HCT116 (cell line): ENCODE results near the gene DCK. TPM values are rescaled to one million over a fixed set of nuclear protein-coding genes. Genes with fewer than 3 reads are reported as not detected.

ENCODE experiments used
- ATAC-seq: fragments of 200-7000 bp; cut with Tn5 transposase; 2 replicates; pipeline ENCODE4 v1.9.1; 2020; ENCODE audit warnings: mild to moderate bottlenecking, moderate library complexity
- BruUV-seq: library from RNA; stranded (reverse); fragments of 400-500 nt; replicated peaks from 2 replicates; lab custom pipeline; 2021; lab: Mats Ljungman, UMichigan
- CTCF ChIA-PET: fragments of 300-600 bp; sonication (Branson Sonifier 250); formaldehyde crosslinking; loops from one replicate; lab custom pipeline; 2021; ENCODE audit warnings: antibody characterized with exemption; lab: Charles Lee
- POLR2A ChIA-PET: fragments of 300-600, 350-600 bp; sonication (Branson Sonifier 250); formaldehyde crosslinking; loops from one replicate; lab custom pipeline; 2021; ENCODE audit warnings: antibody characterized with exemption; lab: Charles Lee
- RAD21 ChIA-PET, 2 experiments: fragments of 300-600 bp; sonication (Branson Sonifier 250); formaldehyde crosslinking; loops; one replicate each; lab custom pipeline; 2023; ENCODE audit warnings: low total read pairs in 2 of 2; ENCODE audit not compliant: uncharacterized antibody in 2 of 2, unreplicated experiment in 2 of 2, low non-redundant PET in 1 of 2; lab: Charles Lee
- DNase-seq: peaks from one replicate; pipeline ENCODE4 v3.0.0-alpha.2; 2010; ENCODE audit warnings: low read depth, low spot score
- H2AFZ ChIP-seq: fragments of 200-600 bp; shearing (Covaris generic), sonication (generic); 2 replicates; pipeline ENCODE4 v1.6.1; 2017; ENCODE audit warnings: low read depth, mixed run types, mixed read lengths, antibody characterized with exemption, low read length; ENCODE audit not compliant: poor library complexity, severe bottlenecking
- H3K27ac ChIP-seq: 2 replicates; pipeline ENCODE4 v1.5.1; 2012; ENCODE audit warnings: low read depth, low read length
- H3K27me3 ChIP-seq: fragments of 200-600 bp; sonication (generic); 2 replicates; pipeline ENCODE4 v1.6.1; 2016; ENCODE audit warnings: mixed run types, low read length, mixed read lengths; ENCODE audit not compliant: insufficient read depth
- H3K36me3 ChIP-seq, 2 experiments: fragments of 200-500 bp in 1 of 2; fragments of 200-600 bp in 1 of 2; sonication (Bioruptor generic) in 1 of 2; sonication (generic) in 1 of 2; 2 replicates each; pipeline versions ENCODE4 v1.5.1 to v1.6.1; 2014 to 2016; ENCODE audit warnings: low read length in 2 of 2, inconsistent platforms in 1 of 2, mixed read lengths in 1 of 2, mixed run types in 1 of 2; ENCODE audit not compliant: insufficient read depth in 2 of 2, control insufficient read depth in 1 of 2
- H3K4me1 ChIP-seq, 2 experiments: fragments of 200-600 bp in 1 of 2; sonication (generic) in 1 of 2; 2 replicates each; pipeline versions ENCODE4 v1.5.1 to v1.6.1; 2012 to 2017; ENCODE audit warnings: low read length in 2 of 2, inconsistent platforms in 1 of 2, mild to moderate bottlenecking in 1 of 2, mixed read lengths in 1 of 2, mixed run types in 1 of 2, moderate library complexity in 1 of 2; ENCODE audit not compliant: insufficient read depth in 2 of 2, control insufficient read depth in 1 of 2
- H3K4me2 ChIP-seq: fragments of 200-600 bp; sonication (generic); 2 replicates; pipeline ENCODE4 v1.6.1; 2017; ENCODE audit warnings: mixed run types, low read length, mixed read lengths
- H3K4me3 ChIP-seq, 2 experiments: fragments of 200-600 bp in 1 of 2; sonication (generic) in 1 of 2; replicated peaks in 1 of 2; 2 replicates each; pipeline ENCODE4 v1.5.1; 2011 to 2016; ENCODE audit warnings: low read length in 2 of 2, control low read depth in 1 of 2, low read depth in 1 of 2, mild to moderate bottlenecking in 1 of 2, mixed read lengths in 1 of 2, mixed run types in 1 of 2
- H3K79me2 ChIP-seq: fragments of 200-600 bp; sonication (generic); 2 replicates; pipeline ENCODE4 v1.6.1; 2017; ENCODE audit warnings: mild to moderate bottlenecking, mixed run types, low read length, moderate library complexity, mixed read lengths; ENCODE audit not compliant: insufficient read depth
- H3K9ac ChIP-seq: fragments of 200-600 bp; sonication (generic); 2 replicates; pipeline ENCODE4 v1.6.1; 2016; ENCODE audit warnings: low read length, mixed read lengths
- H3K9me2 ChIP-seq: fragments of 200-600 bp; sonication (generic), shearing (Covaris generic); 2 replicates; pipeline ENCODE4 v1.6.1; 2017; ENCODE audit warnings: mixed run types, mild to moderate bottlenecking, moderate library complexity; ENCODE audit not compliant: insufficient read depth
- H3K9me3 ChIP-seq, 2 experiments: fragments of 200-500 bp in 1 of 2; fragments of 200-600 bp in 1 of 2; sonication (Bioruptor generic) in 1 of 2; sonication (generic) in 1 of 2; 2 replicates each; pipeline ENCODE4 v1.6.1; 2014 to 2017; ENCODE audit warnings: low read length in 2 of 2, mixed read lengths in 2 of 2, inconsistent platforms in 1 of 2, low read depth in 1 of 2, mild to moderate bottlenecking in 1 of 2, mixed run types in 1 of 2, moderate library complexity in 1 of 2; ENCODE audit not compliant: control insufficient read depth in 1 of 2, insufficient read depth in 1 of 2
- H4K20me1 ChIP-seq: fragments of 200-600 bp; sonication (generic), shearing (Covaris generic); 2 replicates; pipeline ENCODE4 v1.6.1; 2017; ENCODE audit warnings: mixed run types, mild to moderate bottlenecking, moderate library complexity; ENCODE audit not compliant: insufficient read depth
- CEBPB ChIP-seq: IDR thresholded peaks from 2 replicates; pipeline ENCODE4 v1.6.1; 2012; ENCODE audit warnings: low read depth
- CTCF ChIP-seq, 3 experiments: fragments of 200-600 bp in 1 of 3; sonication (generic) in 1 of 3; IDR thresholded peaks in 2 of 3; conservative IDR thresholded peaks in 1 of 3; 2 replicates each; pipeline ENCODE4 v1.5.1; 2012 to 2017; ENCODE audit warnings: low read depth in 2 of 3, low read length in 2 of 3, antibody characterized with exemption in 1 of 3, borderline replicate concordance in 1 of 3, control low read depth in 1 of 3, mild to moderate bottlenecking in 1 of 3, mixed read lengths in 1 of 3, mixed run types in 1 of 3, moderate library complexity in 1 of 3; ENCODE audit not compliant: insufficient read depth in 1 of 3
- EGR1 ChIP-seq: IDR thresholded peaks from 2 replicates; pipeline ENCODE4 v1.6.1; 2012; ENCODE audit warnings: low read depth
- ELF1 ChIP-seq: IDR thresholded peaks from 2 replicates; pipeline ENCODE4 v1.6.1; 2012; ENCODE audit warnings: low read depth, borderline replicate concordance
- EZH2 ChIP-seq: fragments of 200-600 bp; sonication (generic); IDR thresholded peaks from 2 replicates; pipeline ENCODE4 v1.6.1; 2017; ENCODE audit warnings: antibody characterized with exemption, mixed run types
- EZH2phosphoT487 ChIP-seq: fragments of 200-600 bp; IDR thresholded peaks from 2 replicates; pipeline ENCODE4 v1.6.1; 2018; ENCODE audit warnings: antibody characterized with exemption, borderline replicate concordance
- FOSL1 ChIP-seq: IDR thresholded peaks from 2 replicates; pipeline ENCODE4 v1.6.1; 2012; ENCODE audit warnings: low read depth
- MAX ChIP-seq: IDR thresholded peaks from 2 replicates; pipeline ENCODE4 v1.6.1; 2012
- POLR2A ChIP-seq: IDR thresholded peaks from 2 replicates; pipeline ENCODE4 v1.7.0; 2011; ENCODE audit warnings: borderline replicate concordance; ENCODE audit not compliant: insufficient read depth, insufficient read length; ENCODE audit errors: extremely low read depth
- RAD21 ChIP-seq: IDR thresholded peaks from 2 replicates; pipeline ENCODE4 v1.6.1; 2012; ENCODE audit warnings: low read depth, mild to moderate bottlenecking
- SIN3A ChIP-seq: IDR thresholded peaks from 2 replicates; pipeline ENCODE4 v1.6.1; 2012; ENCODE audit warnings: low read depth
- SP1 ChIP-seq: IDR thresholded peaks from 2 replicates; pipeline ENCODE4 v1.6.1; 2012; ENCODE audit warnings: low read depth
- SRF ChIP-seq: IDR thresholded peaks from 2 replicates; pipeline ENCODE4 v1.6.1; 2012; ENCODE audit warnings: low read depth
- TCF7L2 ChIP-seq: IDR thresholded peaks from 2 replicates; pipeline ENCODE4 v1.7.0; 2011; ENCODE audit warnings: borderline replicate concordance, inconsistent platforms; ENCODE audit not compliant: insufficient read depth, insufficient read length; ENCODE audit errors: extremely low read depth
- ZBTB33 ChIP-seq: IDR thresholded peaks from 2 replicates; pipeline ENCODE4 v1.6.1; 2011; ENCODE audit warnings: mild to moderate bottlenecking, low read length, moderate library complexity; ENCODE audit not compliant: insufficient replicate concordance; ENCODE audit errors: extremely low read depth
- ZNF274 ChIP-seq: fragments of 200-500 bp; sonication (Bioruptor generic); IDR thresholded peaks from 2 replicates; pipeline ENCODE4 v1.6.1; 2014; ENCODE audit warnings: mild to moderate bottlenecking, low read depth, low read length, inconsistent platforms
- intact Hi-C: fragments of 100-400 bp; cut with micrococcal nuclease; formaldehyde crosslinking; loops from 2 replicates; pipeline ENCODE4 v1.10.0; 2022
- total RNA-seq: library from RNA; stranded (reverse); gene quantifications from one replicate; pipeline ENCODE4 v1.2.1, GENCODE V29; 2021; ENCODE audit not compliant: unreplicated experiment

The DCK gene
- total RNA-seq, 1 experiment from 2014 or later: 23.0 TPM

GRCh38 chr4:70980196-70980595, 13.3 kb upstream of the DCK start:
- Histone ChIP-seq H3K79me2 (no peaks in the 10 kb centered on the region), H3K9me3 (no peaks in the 10 kb centered on the region), H3K9me2 (no peaks in the 10 kb centered on the region), H3K27me3 (no peaks in the 10 kb centered on the region), H3K36me3 (peaks cover 0 to 4% of the 10 kb centered on the region in 2 experiments; a peak in 1 of 4 replicates), H3K4me3 (no peak overlapping the region), H3K9ac (no peak overlapping the region), H4K20me1 (no peaks in the 10 kb centered on the region), H3K27ac (no peak overlapping the region), H3K4me2 (no peak overlapping the region), H3K4me1 (no peaks in the 10 kb centered on the region), H2AFZ (no peak overlapping the region)
- intact Hi-C loops: no loop called here
- BruUV-seq: no TSS peak
- CTCF ChIA-PET: no interaction called here
- no peak for TF ChIP-seq POLR2A
- no peak for TF ChIP-seq CEBPB
- no peak for TF ChIP-seq SRF
- no peak for TF ChIP-seq EZH2
- TF ChIP-seq FOSL1: no peak
- TF ChIP-seq MAX: no peak
- TF ChIP-seq ELF1: no peak
- TF ChIP-seq SP1: no peak
- no peak for TF ChIP-seq RAD21
- TF ChIP-seq ZNF274: no peak
- TF ChIP-seq ZBTB33: no peak
- no peak for TF ChIP-seq CTCF (IDR thresholded peaks at IDR 0.05 in 2 of 3, conservative IDR thresholded peaks at IDR 0.05 in 1 of 3; ENCODE audit: borderline replicate concordance in 1 of 3, insufficient read depth in 1 of 3, low read depth in 2 of 3, low read length in 2 of 3)
- TF ChIP-seq SIN3A: no peak
- no peak for TF ChIP-seq EGR1
- no peak for TF ChIP-seq EZH2phosphoT487
- TF ChIP-seq TCF7L2: no peak
- DNase-seq (no peak), ATAC-seq (no peak)
- RAD21 ChIA-PET: no interaction called here
- POLR2A ChIA-PET: no interaction called here
